Skeletal muscle satellite cell (primary cell): Measurements from ENCODE around the gene ARSB.

ENCODE experiments used
- H3K27me3 ChIP-seq: 2 replicates; pipeline ENCODE4 v1.7.0; 2013; ENCODE audit warnings: low read length; ENCODE audit not compliant: control insufficient read depth, insufficient read depth
- H3K36me3 ChIP-seq: 2 replicates; pipeline ENCODE4 v1.7.0; 2013; ENCODE audit warnings: mild to moderate bottlenecking, control low read depth, low read length; ENCODE audit not compliant: insufficient read depth
- H3K4me1 ChIP-seq: 2 replicates; pipeline ENCODE4 v1.7.0; 2013; ENCODE audit warnings: low read length; ENCODE audit not compliant: control insufficient read depth, insufficient read depth
- H3K4me2 ChIP-seq: 2 replicates; pipeline ENCODE4 v1.7.0; 2013; ENCODE audit warnings: mild to moderate bottlenecking, low read length
- H3K4me3 ChIP-seq: 2 replicates; pipeline ENCODE4 v1.7.0; 2013; ENCODE audit warnings: low read length
- H3K9ac ChIP-seq: 2 replicates; pipeline ENCODE4 v1.7.0; 2013; ENCODE audit warnings: mild to moderate bottlenecking, low read depth, low read length, moderate library complexity
- H3K9me3 ChIP-seq: replicated peaks from 2 replicates; pipeline ENCODE4 v1.7.0; 2013; ENCODE audit warnings: mild to moderate bottlenecking, control low read depth, low read length

ARSB gene

DNA sequence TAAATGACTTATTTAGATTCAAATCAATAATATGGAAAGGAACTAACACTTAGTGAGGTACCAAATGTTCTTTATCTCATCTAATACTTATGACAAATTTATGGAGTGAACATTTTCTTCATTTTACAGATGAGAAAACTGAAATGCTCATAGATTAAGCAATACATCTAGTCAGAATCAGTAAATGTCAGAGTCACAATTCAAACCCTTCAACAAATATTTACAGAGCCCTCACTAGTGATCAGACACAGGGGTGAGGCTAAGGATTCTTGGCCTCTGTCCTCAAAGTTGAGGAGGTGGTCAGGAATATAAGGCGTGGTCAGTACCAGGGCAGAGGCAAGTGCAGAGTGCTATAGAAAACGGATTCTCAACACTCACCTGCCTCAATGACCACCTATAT is 29.5 kb upstream of the ARSB start:
- Histone ChIP-seq H3K4me1 (peaks cover 12% of the 10 kb centered on the region), H3K4me2 (no peak overlapping the region), H3K9me3 (no peaks in the 10 kb centered on the region), H3K9ac (no peak overlapping the region), H3K27me3 (no peaks in the 10 kb centered on the region), H3K4me3 (no peak overlapping the region), H3K36me3 (no peaks in the 10 kb centered on the region)

DNA sequence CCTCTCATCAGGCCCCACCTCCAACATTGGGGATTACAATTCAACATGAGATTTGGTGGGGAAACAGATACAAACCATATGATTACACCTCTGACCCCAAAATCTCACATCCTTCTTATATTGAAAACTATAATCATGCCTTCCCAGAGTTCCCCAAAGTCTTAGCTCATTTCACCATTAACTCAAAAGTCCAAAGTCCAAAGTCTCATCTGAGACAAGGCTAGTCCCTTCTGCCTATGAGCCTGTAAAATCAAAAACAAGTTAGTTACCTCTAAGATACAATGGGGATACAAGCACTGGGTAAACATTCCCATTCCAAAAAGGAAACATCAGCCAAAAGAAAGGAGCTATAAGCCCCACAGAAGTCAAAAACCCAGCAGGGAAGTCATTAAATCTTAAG is 26.8 kb upstream of the ARSB start:
- H3K36me3 ChIP-seq, result no peaks in the 10 kb centered on the region
- H3K4me1 ChIP-seq, result peaks cover 12% of the 10 kb centered on the region
- no peak overlapping the region for H3K4me3 ChIP-seq
- H3K4me2 ChIP-seq, result peak overlapping the region; percentile 11
- H3K9ac ChIP-seq, result no peak overlapping the region
- H3K27me3 ChIP-seq, result no peaks in the 10 kb centered on the region
- H3K9me3 ChIP-seq, result no peaks in the 10 kb centered on the region

- no peak overlapping the region for H3K4me3 ChIP-seq
- H3K4me1 ChIP-seq, result peaks cover 12% of the 10 kb centered on the region
- H3K9ac ChIP-seq, result no peak overlapping the region
- no peaks in the 10 kb centered on the region for H3K36me3 ChIP-seq
- H3K4me2 ChIP-seq, result peak overlapping the region; percentile 14
- no peaks in the 10 kb centered on the region for H3K9me3 ChIP-seq
- H3K27me3 ChIP-seq, result no peaks in the 10 kb centered on the region
Measured at GRCh38 chr5:79011219-79011836, 26.2 kb upstream of the ARSB start.

- no peak overlapping the region for H3K4me3 ChIP-seq
- H3K27me3 ChIP-seq, result no peaks in the 10 kb centered on the region
- no peaks in the 10 kb centered on the region for H3K9me3 ChIP-seq
- H3K4me2 ChIP-seq, result no peak overlapping the region
- no peak overlapping the region for H3K9ac ChIP-seq
- no peaks in the 10 kb centered on the region for H3K36me3 ChIP-seq
- peaks cover 12% of the 10 kb centered on the region for H3K4me1 ChIP-seq
Measured at GRCh38 chr5:79008362-79008761, 23.3 kb upstream of the ARSB start.

GRCh38 chr5:79007872-79008271 is 22.8 kb upstream of the ARSB start:
- no peaks in the 10 kb centered on the region for H3K27me3 ChIP-seq
- peaks cover 12% of the 10 kb centered on the region for H3K4me1 ChIP-seq
- no peaks in the 10 kb centered on the region for H3K36me3 ChIP-seq
- no peak overlapping the region for H3K4me3 ChIP-seq
- H3K9ac ChIP-seq, result no peak overlapping the region
- no peaks in the 10 kb centered on the region for H3K9me3 ChIP-seq
- no peak overlapping the region for H3K4me2 ChIP-seq

GRCh38 chr5:79005936-79006631 is 21.0 kb upstream of the ARSB start:
- H3K9me3 ChIP-seq, result no peaks in the 10 kb centered on the region
- no peak overlapping the region for H3K9ac ChIP-seq
- no peaks in the 10 kb centered on the region for H3K36me3 ChIP-seq
- H3K4me3 ChIP-seq, result no peak overlapping the region
- peaks cover 25% of the 10 kb centered on the region for H3K4me1 ChIP-seq
- no peaks in the 10 kb centered on the region for H3K27me3 ChIP-seq
- no peak overlapping the region for H3K4me2 ChIP-seq

GRCh38 chr5:79005151-79005550 is 20.0 kb upstream of the ARSB start:
- Histone ChIP-seq H3K4me1 (peaks cover 20% of the 10 kb centered on the region), H3K36me3 (no peaks in the 10 kb centered on the region), H3K9ac (no peak overlapping the region), H3K9me3 (no peaks in the 10 kb centered on the region), H3K27me3 (no peaks in the 10 kb centered on the region), H3K4me2 (no peak overlapping the region), H3K4me3 (no peak overlapping the region)

DNA sequence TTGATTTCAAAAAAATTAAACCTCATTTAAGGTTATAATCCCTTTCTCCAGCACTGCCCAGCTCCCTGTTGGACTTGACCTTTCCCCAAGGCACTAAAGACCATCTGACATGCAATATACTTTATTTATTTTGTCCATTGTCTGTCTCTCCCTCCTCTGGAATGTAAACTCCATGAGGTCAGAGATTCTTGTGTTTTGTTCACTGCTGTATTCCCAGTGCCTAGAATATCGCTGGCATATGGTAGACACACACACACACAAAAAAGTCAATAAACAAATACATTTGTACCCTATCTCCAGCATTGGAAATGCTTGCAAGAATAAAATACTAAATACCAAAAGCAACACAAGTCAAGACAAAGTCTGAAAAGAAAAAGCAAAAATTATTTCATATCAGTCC is 17.3 kb upstream of the ARSB start:
- no peaks in the 10 kb centered on the region for H3K27me3 ChIP-seq
- no peaks in the 10 kb centered on the region for H3K36me3 ChIP-seq
- H3K4me1 ChIP-seq, result peaks cover 23% of the 10 kb centered on the region
- H3K9me3 ChIP-seq, result no peaks in the 10 kb centered on the region
- H3K4me2 ChIP-seq, result peak overlapping the region; percentile 55
- H3K9ac ChIP-seq, result peak overlapping the region; percentile 52
- H3K4me3 ChIP-seq, result peak overlapping the region; percentile 1

DNA sequence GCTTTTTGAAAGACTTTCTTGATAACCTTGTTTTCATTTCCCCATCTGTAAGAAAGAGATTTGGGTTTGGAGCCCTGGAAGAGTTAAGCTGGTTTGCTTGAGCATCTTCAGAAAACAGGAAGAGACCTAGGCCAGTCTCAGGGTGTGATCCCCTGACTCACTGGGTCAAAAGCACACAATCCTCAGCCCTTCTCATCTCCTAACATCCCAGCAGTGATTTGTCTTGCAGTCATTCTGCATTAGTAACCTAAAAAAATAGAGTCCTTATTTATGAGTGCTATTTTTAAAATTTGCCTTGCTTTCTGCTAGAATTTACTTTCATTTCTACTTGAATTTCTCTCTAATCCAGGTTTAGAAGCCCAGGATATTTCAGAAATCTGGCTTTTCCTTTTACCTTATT is 16.4 kb upstream of the ARSB start:
- Histone ChIP-seq H3K4me2 (peak overlapping the region; percentile 55), H3K4me3 (peak overlapping the region; percentile 1), H3K36me3 (no peaks in the 10 kb centered on the region), H3K9me3 (no peaks in the 10 kb centered on the region), H3K4me1 (peaks cover 23% of the 10 kb centered on the region), H3K9ac (peak overlapping the region; percentile 52), H3K27me3 (no peaks in the 10 kb centered on the region)

GRCh38 chr5:78997090-78997489 is 12.0 kb upstream of the ARSB start:
- Histone ChIP-seq H3K27me3 (no peaks in the 10 kb centered on the region), H3K9me3 (no peaks in the 10 kb centered on the region), H3K4me3 (no peak overlapping the region), H3K4me2 (peak overlapping the region; percentile 1), H3K4me1 (peaks cover 15% of the 10 kb centered on the region), H3K9ac (no peak overlapping the region), H3K36me3 (no peaks in the 10 kb centered on the region)

DNA sequence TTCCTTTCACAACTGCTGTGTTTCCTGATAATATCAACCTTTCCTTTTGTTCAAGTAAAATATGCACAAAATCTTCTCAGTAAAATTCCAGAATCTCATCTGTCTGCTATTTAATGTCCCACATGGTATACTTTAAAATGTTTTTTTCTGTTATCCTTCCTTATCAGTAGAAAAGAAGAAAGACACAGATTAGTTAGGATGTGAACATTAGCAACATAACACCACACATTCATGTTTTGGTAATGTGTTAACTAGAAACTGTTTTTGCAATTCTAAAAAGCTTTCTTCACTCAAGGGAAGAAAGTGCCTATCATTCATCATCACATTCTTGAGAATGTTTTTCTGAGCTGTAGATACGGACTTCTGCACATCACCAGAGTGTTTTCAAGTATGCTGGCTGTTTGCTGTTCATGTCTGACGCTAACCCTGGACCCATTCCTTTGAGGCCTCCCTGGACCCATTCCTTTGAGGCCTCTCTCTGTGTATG is 10.5 kb upstream of the ARSB start:
- Histone ChIP-seq H3K9me3 (no peaks in the 10 kb centered on the region), H3K27me3 (no peaks in the 10 kb centered on the region), H3K4me2 (no peak overlapping the region), H3K4me3 (no peak overlapping the region), H3K9ac (no peak overlapping the region), H3K36me3 (no peaks in the 10 kb centered on the region), H3K4me1 (peaks cover 3% of the 10 kb centered on the region)

DNA sequence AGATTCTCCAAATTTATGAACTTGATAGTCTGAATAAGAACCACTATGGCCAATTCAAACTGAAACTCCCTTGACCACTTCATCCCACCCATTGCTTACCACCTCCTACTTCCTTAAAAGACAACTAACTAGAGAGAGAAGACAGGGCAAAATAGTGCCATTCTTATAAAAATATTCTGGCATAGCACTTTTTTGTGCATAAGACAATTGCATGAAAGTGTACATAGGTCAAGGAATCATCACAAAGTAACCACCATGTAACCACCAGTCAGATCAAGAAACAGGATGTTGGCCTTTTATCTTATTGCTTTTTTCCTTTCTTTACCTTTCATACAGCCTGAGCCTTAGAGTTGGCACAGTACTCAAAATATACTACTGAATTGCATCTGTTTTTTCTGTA is 8.1 kb upstream of the ARSB start:
- H3K4me3 ChIP-seq, result no peak overlapping the region
- no peak overlapping the region for H3K9ac ChIP-seq
- no peak overlapping the region for H3K4me2 ChIP-seq
- no peaks in the 10 kb centered on the region for H3K36me3 ChIP-seq
- no peaks in the 10 kb centered on the region for H3K27me3 ChIP-seq
- peaks cover 3% of the 10 kb centered on the region for H3K4me1 ChIP-seq
- H3K9me3 ChIP-seq, result no peaks in the 10 kb centered on the region
